Stimulated activated naive CD8-positive, alpha-beta T cell treated with anti-CD3 and anti-CD28 coated beads, Interleukin-15, amount 100 ng/mL, for 72 hours (primary cell): ENCODE results near the gene FAM234A.
"Not testable (repeated sequence)": the region's sequence is repeated elsewhere in the genome, so short reads cannot be mapped to it uniquely, and the experiment has no call there.

ENCODE experiments used
- ATAC-seq: fragments of 150-1000 bp; cut with Tn5 transposase; 2 replicates; pipeline ENCODE4 v1.10.0; 2021; ENCODE audit warnings: mild to moderate bottlenecking, moderate library complexity
- DNase-seq, 2 donors: peaks; one replicate each; pipeline ENCODE4 v3.0.0; 2021 to 2022
- H3K27ac Mint-ChIP-seq, 2 donors: one replicate each; pipeline ENCODE4 v1.8.0; 2022; ENCODE audit warnings: mild to moderate bottlenecking in 2 of 2, mixed read lengths in 2 of 2, moderate library complexity in 2 of 2
- H3K27me3 Mint-ChIP-seq: one replicate; pipeline ENCODE4 v1.8.0; 2022; ENCODE audit warnings: mixed read lengths
- H3K4me1 Mint-ChIP-seq: one replicate; pipeline ENCODE4 v1.8.0; 2022; ENCODE audit warnings: mild to moderate bottlenecking, mixed read lengths
- H3K4me3 Mint-ChIP-seq, 2 donors: one replicate each; pipeline ENCODE4 v1.8.0; 2022; ENCODE audit warnings: mild to moderate bottlenecking in 2 of 2, mixed read lengths in 2 of 2, moderate library complexity in 1 of 2
- H3K9me3 Mint-ChIP-seq, 2 donors: one replicate each; pipeline ENCODE4 v1.8.0; 2022; ENCODE audit warnings: mixed read lengths in 2 of 2

Gene FAM234A

DNA sequence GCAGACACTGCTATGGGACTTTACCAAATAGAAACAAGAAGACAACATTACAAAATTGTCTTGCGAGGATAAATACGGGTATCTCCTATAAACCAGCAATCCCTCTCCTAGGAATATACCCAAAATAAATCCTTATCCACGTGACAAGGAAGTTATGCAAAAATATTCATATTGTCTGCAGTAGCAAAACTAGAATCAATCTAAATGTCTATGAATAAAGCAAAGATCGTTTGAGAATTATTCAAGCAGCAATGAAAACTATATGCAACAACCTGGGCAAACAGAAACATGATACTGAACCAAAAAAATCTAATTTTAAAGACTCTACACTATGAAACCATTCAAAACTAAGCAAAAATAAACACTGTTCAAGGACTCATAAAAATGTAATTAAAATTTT, 14.6 kb upstream of the FAM234A start:
- Mint-ChIP-seq H3K9me3 (no peaks in the 10 kb centered on the region), H3K4me3 (no peak overlapping the region), H3K4me1 (peaks cover 16% of the 10 kb centered on the region), H3K27ac (peak overlapping the region in 1 of 2 donors; percentile 74), H3K27me3 (no peaks in the 10 kb centered on the region)
- DNase-seq (no peak), ATAC-seq (no peak)

DNA sequence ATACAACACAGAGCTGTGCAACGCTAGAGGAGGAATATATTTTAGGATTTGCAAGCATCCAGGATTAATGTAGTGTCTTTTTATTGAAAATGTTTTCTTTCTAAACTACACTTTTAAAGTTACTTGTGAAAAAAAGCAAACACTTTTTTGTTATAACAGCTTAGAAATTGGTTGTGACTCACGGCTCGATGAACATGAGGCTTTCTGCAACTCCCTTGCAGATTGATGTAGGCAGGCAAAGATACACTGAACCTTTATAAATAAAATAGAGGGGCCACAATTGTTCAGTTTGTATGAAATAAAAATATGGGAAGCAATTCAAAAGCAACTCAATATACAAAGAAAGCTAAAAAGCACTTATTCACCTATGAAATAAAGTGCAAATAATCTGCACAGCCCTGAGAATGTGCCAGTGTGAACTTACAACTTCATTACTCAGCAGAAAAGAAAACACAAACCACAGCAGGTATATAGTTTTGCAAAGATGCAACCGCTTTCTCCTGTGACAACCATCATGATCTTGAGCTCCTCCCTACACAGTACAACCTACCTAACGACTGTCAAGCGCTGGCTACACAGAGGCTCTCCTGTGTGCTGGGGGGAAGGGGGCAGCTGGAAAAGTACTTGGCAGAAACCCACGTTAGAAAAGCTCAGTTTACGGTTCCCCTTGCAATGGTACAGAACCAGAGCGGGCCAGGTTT, 6.3 kb upstream of the FAM234A start:
- Mint-ChIP-seq H3K4me1 (peaks cover 44% of the 10 kb centered on the region), H3K27ac (peak overlapping the region; percentile 95 to 97), H3K9me3 (no peaks in the 10 kb centered on the region), H3K27me3 (no peaks in the 10 kb centered on the region), H3K4me3 (peak overlapping the region; percentile 92 to 93)
- ATAC-seq: peak; percentile 52
- DNase-seq: no peak

DNA sequence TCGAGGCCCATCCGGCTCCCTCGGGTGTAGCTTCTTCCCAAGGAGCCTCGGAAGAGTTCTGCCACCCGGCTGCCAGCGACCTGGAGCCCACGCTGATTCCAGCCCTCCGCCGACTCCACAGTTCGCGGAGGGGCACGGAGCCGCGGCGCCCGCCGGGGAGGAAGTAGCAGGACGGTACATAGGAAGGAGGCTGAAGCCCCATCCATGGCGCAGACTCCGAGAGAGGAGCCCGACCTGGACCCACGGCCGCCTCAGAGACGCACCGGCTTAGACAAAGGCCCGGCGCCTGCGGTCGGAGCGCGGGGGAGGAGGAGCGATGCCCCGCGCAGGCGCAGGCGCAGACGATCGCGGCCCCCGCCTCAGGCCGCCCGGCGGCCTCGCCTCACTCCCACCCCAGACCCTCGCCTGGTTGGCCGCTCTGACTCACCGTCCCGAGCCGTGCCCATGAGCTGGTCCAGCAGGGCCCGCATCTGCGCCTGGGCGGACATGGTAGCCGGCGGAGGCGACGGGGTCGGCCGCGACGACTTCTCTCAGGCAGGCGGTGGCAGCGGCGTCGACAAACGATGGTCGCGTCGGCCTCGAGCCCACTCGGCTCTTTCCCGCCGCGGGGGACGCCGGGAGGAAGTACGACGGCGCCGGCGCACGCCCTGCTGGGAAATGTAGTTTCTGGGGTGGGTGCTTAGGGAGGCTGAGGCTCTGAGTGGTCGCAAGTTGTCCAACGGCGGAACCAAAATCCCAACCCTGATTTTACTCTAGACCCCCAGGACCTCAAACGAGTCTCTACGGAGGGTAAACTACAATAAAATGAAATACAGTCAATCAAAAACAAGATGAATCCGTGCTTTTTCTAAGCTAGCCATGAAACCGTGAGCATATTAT, 5.5 kb upstream of the FAM234A start, which contains the start of gene LUC7L:
TSS of gene LUC7L (minus strand) at position 598 of the 879 bp plus-strand sequence. CDS start at position 488, 110 bp downstream.
- H3K27me3 Mint-ChIP-seq: no peaks in the 10 kb centered on the region
- H3K4me1 Mint-ChIP-seq: peaks cover 48% of the 10 kb centered on the region
- DNase-seq (peak; percentile 88 to 89), ATAC-seq (peak; percentile 96)
- peak within 1 kb of the TSS; percentile 92 to 93 for H3K4me3 Mint-ChIP-seq
- H3K9me3 Mint-ChIP-seq: no peaks in the 10 kb centered on the region
- peak within 1 kb of the TSS; percentile 95 to 97 for H3K27ac Mint-ChIP-seq

DNA sequence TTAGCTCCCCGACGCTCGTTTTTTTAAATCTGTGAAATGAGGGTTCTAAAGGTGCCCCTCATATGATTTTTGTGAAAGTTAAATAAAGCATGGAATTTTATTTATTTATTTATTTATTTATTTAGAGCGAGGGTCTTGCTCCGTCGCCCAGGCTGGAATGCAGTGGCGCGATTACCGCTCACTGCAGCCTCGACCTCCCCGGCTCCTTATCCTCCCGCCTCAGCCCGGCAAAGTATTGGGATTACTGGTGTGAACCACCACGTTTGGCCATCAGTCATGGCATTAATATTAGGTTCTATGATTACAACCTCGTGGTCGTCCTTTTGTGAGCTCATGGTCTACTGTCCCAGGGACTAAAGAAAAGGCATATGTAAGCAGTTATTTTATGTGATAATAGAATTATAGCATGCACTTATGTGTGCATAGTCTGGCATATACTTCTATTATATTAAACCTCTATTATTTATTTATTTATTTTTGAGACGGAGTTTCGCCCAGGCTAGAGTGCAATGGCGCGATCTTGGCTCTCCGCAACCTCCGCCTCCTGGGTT, 4.8 kb upstream of the FAM234A start:
- no peaks in the 10 kb centered on the region for H3K27me3 Mint-ChIP-seq
- H3K27ac Mint-ChIP-seq: no peak overlapping the region
- H3K4me3 Mint-ChIP-seq: peak overlapping the region; percentile 70 to 92
- H3K4me1 Mint-ChIP-seq: peaks cover 49% of the 10 kb centered on the region
- H3K9me3 Mint-ChIP-seq: no peaks in the 10 kb centered on the region
- no peak for ATAC-seq
- no peak for DNase-seq

DNA sequence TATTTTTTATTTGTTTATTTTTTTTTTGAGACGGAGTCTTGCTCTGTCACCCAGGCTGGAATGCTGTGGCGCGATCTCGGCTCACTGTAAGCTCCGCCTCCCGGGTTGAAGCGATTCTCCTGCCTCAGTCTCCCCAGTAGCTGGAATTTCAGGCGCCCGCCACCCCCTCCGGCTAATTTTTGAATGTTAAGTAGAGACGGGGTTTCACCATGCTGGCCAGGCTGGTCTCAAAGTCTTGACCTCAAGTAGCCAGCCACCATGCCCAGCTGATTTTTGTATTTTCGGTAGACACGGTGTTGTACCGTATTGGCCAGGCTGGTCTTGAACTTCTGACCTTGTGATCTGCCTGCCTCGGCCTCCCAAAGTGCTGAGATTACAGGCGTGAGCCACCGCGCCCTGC, 4.3 kb upstream of the FAM234A start:
- not testable (repeated sequence) for H3K27me3 Mint-ChIP-seq, DNase-seq, ATAC-seq, H3K9me3 Mint-ChIP-seq, H3K27ac Mint-ChIP-seq, H3K4me3 Mint-ChIP-seq
- peaks cover 53% of the 10 kb centered on the region for H3K4me1 Mint-ChIP-seq

DNA sequence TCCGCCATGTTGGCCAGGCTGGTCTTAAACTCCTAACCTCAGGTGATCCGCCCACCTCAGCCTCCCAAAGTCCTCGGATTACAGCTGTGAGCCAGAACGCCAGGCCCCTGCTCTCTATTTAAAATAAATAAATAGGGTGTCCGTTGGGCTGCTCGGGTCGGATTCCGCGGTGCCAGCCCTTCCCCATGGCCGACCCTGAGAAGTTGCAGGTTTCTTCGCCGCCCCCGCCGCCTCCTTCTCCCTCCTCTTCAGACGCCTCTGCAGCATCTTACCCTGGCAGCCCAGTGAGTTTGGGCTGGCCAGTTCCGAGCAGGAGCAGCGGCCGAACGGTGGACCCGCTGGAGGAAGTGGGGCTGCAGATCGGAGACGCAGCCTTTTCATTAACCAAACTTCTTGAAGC, 3.7 kb upstream of the FAM234A start:
- H3K9me3 Mint-ChIP-seq: no peaks in the 10 kb centered on the region
- no peak overlapping the region for H3K27ac Mint-ChIP-seq
- ATAC-seq: no peak
- DNase-seq: no peak
- peak overlapping the region in 1 of 2 donors; percentile 24 for H3K4me3 Mint-ChIP-seq
- H3K27me3 Mint-ChIP-seq: no peaks in the 10 kb centered on the region
- peaks cover 54% of the 10 kb centered on the region for H3K4me1 Mint-ChIP-seq

DNA sequence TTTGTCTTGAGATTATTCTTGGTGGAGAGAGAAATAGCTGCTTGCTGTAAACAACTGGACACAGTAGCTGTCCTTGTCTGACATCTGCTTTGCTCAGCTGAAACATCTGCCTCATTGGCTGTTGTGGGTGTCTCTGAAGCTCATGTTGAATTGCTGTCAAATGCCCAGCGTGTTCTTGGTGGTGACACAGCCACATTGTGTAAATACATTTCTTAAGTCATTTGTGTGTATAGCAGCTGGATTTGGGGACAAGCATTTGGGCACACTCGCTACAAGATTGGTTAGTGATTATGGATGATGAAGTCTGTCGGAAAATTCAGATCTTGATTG, 5.3 kb downstream of the FAM234A start:
- H3K4me1 Mint-ChIP-seq: peaks cover 52% of the 10 kb centered on the region
- no peak overlapping the region for H3K4me3 Mint-ChIP-seq
- no peaks in the 10 kb centered on the region for H3K27me3 Mint-ChIP-seq
- DNase-seq: no peak
- no peak for ATAC-seq
- H3K9me3 Mint-ChIP-seq: no peaks in the 10 kb centered on the region
- H3K27ac Mint-ChIP-seq: no peak overlapping the region

DNA sequence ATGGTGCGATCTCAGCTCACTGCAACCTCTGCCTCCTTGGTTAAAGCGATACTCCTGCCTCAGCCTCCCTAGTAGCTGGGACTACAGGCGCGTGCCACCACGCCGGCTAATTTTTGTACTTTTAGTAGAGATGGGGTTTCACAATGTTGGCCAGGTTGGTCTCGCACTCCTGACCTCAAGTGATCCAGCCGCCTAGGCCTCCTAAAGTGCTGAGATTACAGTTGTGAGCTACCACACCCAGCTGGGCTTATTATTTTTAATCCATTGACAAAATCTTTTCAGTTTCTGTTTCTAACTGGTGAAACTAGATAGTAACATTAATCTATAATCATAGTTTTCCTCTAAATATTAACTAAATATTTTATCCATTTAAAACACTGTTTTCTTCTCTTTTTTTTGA, 5.9 kb downstream of the FAM234A start:
- H3K4me3 Mint-ChIP-seq: no peak overlapping the region
- no peaks in the 10 kb centered on the region for H3K27me3 Mint-ChIP-seq
- no peak for DNase-seq
- no peak for ATAC-seq
- no peaks in the 10 kb centered on the region for H3K9me3 Mint-ChIP-seq
- peaks cover 45% of the 10 kb centered on the region for H3K4me1 Mint-ChIP-seq
- no peak overlapping the region for H3K27ac Mint-ChIP-seq

DNA sequence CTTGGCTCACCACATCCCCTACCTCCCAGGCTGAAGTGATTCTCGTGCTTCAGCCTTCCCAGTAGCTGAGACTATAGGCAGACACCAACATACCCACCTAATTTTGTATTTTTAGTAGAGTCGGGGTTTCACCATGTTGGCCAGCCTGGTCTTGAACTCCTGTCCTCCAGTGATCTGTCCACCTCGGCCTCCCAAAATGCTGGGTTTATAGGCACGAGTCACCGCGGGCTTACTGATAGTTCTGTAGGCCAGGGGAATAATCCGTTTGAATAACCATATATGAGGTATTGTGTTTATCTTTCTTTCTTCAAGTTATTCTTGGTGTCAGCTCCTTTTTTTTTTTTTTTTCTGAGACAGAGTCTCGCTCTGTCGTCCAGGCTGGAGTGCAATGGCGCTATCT, 7.7 kb downstream of the FAM234A start:
- H3K4me1 Mint-ChIP-seq: peaks cover 39% of the 10 kb centered on the region
- no peaks in the 10 kb centered on the region for H3K27me3 Mint-ChIP-seq
- no peak overlapping the region for H3K4me3 Mint-ChIP-seq
- DNase-seq: no peak
- H3K9me3 Mint-ChIP-seq: no peaks in the 10 kb centered on the region
- no peak overlapping the region for H3K27ac Mint-ChIP-seq
- ATAC-seq: no peak

DNA sequence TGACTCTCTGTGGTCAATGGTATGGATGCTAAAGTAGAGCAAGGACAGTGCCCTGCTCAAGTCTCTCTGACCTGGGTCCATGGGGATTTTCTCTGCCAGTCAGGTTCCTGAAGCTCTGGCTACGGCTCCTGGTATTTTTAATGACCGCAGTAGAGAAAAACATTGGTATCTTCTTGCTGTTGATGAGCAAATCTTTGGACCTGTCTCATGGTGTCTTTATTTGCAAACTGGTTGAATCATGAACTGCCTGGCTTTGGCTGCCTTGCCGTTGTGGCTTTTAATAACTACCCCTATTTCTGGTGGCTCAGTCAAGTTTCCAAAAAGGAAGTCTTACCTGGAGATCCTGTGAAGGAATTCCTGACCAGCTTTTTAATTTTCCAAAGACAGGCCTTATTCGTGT, 8.7 kb downstream of the FAM234A start:
- Mint-ChIP-seq H3K4me3 (no peak overlapping the region), H3K27ac (no peak overlapping the region), H3K4me1 (peaks cover 35% of the 10 kb centered on the region), H3K27me3 (no peaks in the 10 kb centered on the region), H3K9me3 (no peaks in the 10 kb centered on the region)
- DNase-seq (no peak), ATAC-seq (no peak)

DNA sequence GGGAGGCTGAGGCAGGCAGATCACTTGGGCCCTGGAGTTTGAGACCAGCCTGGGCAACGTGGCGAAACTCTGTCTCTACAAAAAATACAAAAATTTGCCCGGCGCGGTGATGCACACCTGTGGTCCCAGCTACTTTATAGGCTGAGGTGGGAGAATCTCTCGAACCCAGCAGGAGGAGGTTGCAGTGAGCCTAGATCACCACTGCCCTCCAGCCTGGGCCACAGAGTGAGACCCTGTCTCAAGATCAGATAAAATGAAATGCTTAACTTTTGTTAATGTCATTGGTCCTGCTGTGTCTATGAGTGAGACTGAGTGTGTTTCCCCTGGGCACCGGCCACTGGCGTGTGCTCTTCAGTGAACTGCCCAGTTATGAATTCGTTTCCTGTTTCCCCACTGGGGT, 10.5 kb downstream of the FAM234A start:
- ATAC-seq (no peak), DNase-seq (no peak)
- no peak overlapping the region for H3K4me3 Mint-ChIP-seq
- H3K27ac Mint-ChIP-seq: no peak overlapping the region
- no peaks in the 10 kb centered on the region for H3K9me3 Mint-ChIP-seq
- peaks cover 28% of the 10 kb centered on the region for H3K4me1 Mint-ChIP-seq
- no peaks in the 10 kb centered on the region for H3K27me3 Mint-ChIP-seq

DNA sequence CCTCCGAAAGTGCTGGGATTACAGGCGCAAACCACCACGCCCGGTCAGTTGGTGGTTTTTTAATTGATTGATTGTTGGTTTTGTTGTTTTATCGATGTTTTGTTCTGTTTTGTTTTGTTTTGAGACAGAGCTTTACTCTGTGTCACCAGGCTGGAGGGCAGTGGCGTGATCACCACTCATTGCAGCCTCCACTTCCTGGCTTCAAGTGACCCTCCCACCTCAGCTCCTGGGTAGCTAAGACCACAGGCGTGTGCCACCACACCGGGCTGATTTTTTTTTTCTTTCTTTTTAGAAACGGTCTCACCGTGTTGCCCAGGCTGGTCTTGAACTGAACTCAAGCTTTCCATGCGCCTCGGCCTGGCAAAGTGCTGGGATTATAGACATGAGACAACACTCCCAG, 12.4 kb downstream of the FAM234A start:
- DNase-seq: no peak
- Mint-ChIP-seq H3K4me3 (no peak overlapping the region), H3K27ac (no peak overlapping the region), H3K9me3 (no peaks in the 10 kb centered on the region), H3K27me3 (no peaks in the 10 kb centered on the region), H3K4me1 (peaks cover 21% of the 10 kb centered on the region)
- no peak for ATAC-seq

DNA sequence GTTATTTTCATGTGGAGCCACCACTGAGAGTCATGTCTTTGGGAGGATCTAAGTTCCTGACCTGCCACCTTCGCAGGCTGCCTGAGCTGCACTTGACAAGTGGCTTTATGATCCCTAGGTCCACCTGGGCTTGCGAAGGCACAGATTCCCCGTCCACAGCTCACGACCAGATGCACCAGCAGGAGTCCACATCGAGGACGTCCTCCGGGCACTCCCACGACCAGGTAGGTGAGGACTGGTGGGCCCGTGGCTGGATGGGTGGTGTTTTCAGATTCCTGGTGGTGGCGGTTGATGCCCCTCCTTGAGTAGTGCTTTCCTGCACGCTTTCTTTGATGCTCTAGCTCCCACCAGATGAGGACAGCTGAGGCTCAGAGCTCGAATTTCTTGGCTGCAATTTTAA, 14.8 kb downstream of the FAM234A start:
- DNase-seq (no peak), ATAC-seq (no peak)
- no peak overlapping the region for H3K27ac Mint-ChIP-seq
- H3K27me3 Mint-ChIP-seq: no peaks in the 10 kb centered on the region
- no peaks in the 10 kb centered on the region for H3K9me3 Mint-ChIP-seq
- no peak overlapping the region for H3K4me3 Mint-ChIP-seq
- peaks cover 33% of the 10 kb centered on the region for H3K4me1 Mint-ChIP-seq

DNA sequence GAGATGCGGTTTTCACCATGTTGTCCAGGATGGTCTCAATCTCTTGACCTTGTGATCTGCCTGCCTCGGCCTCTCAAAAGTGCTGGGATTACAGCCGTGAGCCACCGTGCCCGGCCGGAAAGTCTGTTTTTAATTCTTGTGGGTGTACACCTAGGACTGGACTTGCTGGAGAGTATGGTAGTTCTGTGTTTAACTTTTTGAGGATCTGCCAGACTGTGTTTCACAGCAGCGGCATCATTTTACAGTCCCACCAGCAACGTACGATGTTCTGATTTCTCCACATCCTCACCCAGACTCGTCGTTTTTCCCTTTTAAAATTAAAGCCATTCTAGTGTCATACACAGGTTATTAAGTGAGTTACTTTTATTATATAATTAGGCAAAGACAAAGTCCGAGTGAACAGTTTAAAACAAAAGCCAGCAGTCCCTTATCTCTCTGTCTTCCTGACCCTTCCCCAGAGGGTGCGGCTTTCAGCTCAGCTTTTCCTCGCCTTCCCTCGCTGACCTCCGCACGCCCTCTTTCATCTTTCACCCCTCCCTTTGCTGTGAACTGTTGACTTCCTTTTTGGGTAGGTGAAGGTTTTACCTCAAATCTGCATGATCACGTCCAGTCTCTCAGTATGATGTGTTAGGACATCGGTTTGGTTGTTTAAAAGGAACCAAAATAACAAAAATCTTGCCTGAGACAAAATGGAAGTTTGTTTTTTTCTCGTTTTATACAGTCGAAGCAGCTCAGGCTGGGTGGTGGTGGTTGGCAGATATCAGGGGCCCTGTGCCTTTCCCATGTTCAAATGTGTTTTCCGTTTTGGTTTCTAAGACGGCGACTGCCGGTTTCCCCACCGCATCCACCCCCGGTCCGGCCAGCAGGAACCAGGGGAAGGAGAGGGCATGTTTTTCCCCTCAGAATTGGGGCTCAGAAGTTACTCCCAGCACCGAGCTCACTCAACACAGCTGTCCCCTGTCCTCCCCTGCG, 18.0 kb downstream of the FAM234A start:
- Mint-ChIP-seq H3K4me3 (peak overlapping the region; percentile 79 to 84), H3K4me1 (peaks cover 40% of the 10 kb centered on the region), H3K9me3 (no peaks in the 10 kb centered on the region), H3K27ac (peak overlapping the region; percentile 59 to 68), H3K27me3 (no peaks in the 10 kb centered on the region)
- DNase-seq (peak; percentile 22 to 54), ATAC-seq (peak; percentile 92)

DNA sequence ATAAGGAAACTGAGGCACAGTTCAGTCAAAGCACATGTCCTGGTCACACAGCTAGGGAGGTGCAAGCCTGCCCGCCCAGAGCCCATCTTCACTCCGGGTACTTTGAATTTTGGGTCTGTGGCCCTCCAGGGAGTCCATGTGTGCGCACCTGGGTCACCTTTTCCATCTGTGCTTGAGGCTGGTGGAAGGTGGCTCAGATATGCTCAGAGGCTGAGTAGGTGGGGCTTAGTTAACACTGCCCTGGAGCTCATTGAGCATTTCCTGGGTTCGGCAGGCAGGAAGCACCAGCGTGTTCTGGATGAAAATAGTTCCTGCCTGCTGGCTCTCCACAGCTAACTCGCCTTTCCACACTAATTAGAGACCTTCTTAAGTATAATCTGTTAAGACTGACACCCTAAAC, 19.2 kb downstream of the FAM234A start:
- H3K4me1 Mint-ChIP-seq: peaks cover 40% of the 10 kb centered on the region
- DNase-seq (no peak), ATAC-seq (no peak)
- H3K4me3 Mint-ChIP-seq: peak overlapping the region; percentile 42 to 63
- H3K27ac Mint-ChIP-seq: no peak overlapping the region
- H3K9me3 Mint-ChIP-seq: no peaks in the 10 kb centered on the region
- H3K27me3 Mint-ChIP-seq: no peaks in the 10 kb centered on the region
